GM23248 (cell line): ENCODE results near the gene TMEM108.

Experiments used
- EZH2 ChIP-seq: fragments of 200-600 bp; sonication (generic); IDR thresholded peaks from 2 replicates; pipeline ENCODE4 v1.6.1; 2018; ENCODE audit warnings: antibody characterized with exemption, mild to moderate bottlenecking; ENCODE audit not compliant: insufficient read depth, poor library complexity, severe bottlenecking
- EZH2phosphoT487 ChIP-seq: fragments of 200-600 bp; sonication (generic); IDR thresholded peaks from 2 replicates; pipeline ENCODE4 v1.6.1; 2018; ENCODE audit warnings: antibody characterized with exemption, moderate library complexity, mild to moderate bottlenecking, low read depth; ENCODE audit not compliant: insufficient read depth

DNA sequence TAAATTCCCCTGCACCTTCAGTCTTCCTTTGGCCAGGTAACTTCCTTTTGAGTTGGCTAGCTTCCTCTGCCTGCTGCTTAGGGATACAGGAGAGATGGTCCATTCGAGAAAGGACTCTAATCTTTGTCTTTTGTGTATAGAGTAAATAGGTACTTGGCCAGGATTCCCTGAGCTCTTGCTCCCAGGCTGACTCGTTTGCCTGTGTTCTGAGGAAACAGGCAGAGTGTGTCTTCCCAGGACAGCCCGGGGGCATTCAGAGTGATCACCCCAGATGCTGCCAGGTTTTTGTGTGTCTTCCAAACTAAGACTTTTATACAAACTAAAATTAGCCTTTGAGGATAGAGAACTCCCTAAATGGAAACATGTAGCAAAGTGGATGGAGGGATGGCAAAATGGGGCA lies 39.5 kb downstream of the TMEM108 start:
- TF ChIP-seq EZH2phosphoT487 = no peak
- TF ChIP-seq EZH2 = no peak
